GM23338 (cell line): ENCODE measurements around the gene AIP.

ENCODE experiments used
- EZH2 ChIP-seq: fragments of 200-600 bp; sonication (generic); IDR thresholded peaks from one replicate; pipeline ENCODE4 v1.8.0; 2017; ENCODE audit warnings: antibody characterized with exemption, mild to moderate bottlenecking, low read depth; ENCODE audit not compliant: unreplicated experiment
- POLR2AphosphoS5 ChIP-seq: IDR thresholded peaks from 2 replicates; pipeline ENCODE4 v1.6.1; 2016; ENCODE audit warnings: antibody characterized with exemption, low read depth
- ZNF114 ChIP-seq: fragments of 250-450 bp; sonication (Bioruptor Pico); IDR thresholded peaks from 2 replicates; pipeline ENCODE4 v1.5.0; 2020; ENCODE audit warnings: mild to moderate bottlenecking, moderate library complexity
- TF ChIP-seq, protein P1 (sequence below), 2 experiments: fragments of 200-600 bp in 1 of 2; sonication (generic) in 1 of 2; conservative IDR thresholded peaks; 2 replicates each; pipeline versions ENCODE4 v1.5.1 to v1.6.1; 2016 to 2017; ENCODE audit warnings: antibody characterized with exemption in 2 of 2, low read depth in 2 of 2, mild to moderate bottlenecking in 2 of 2, moderate library complexity in 1 of 2
- TF ChIP-seq, protein P2 (sequence below): IDR thresholded peaks from one replicate; pipeline ENCODE4 v1.6.1; 2018; ENCODE audit warnings: antibody characterized with exemption; ENCODE audit not compliant: unreplicated experiment
- TF ChIP-seq, protein P3 (sequence below): IDR thresholded peaks from 2 replicates; pipeline ENCODE4 v1.6.1; 2016; ENCODE audit warnings: antibody characterized with exemption

DNA sequence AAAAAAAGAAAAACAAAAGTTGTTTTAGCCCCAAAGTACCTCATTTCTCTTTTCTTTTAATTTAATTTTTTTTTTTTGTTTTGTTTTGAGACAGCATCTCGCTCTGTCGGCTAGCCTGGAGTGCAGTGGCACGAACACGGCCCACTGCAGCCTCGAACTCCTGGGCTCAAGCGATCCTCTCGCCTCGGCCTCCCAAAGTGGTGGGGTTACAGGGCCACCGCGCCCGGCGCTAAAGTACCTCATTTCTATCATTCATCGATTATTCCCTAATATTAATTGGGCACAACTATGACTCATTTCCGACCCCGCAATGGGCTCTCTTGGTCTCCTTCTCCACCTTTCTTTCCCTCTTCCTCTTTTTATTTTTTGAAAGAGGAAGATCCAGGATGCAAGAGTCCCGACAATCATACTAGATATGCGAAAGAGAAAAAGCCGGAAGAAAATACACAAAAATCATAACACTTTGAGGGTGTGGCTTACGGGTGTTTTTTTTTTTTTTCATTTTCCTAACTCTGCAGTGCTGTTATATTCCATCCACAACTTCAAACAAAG, 475 bp upstream of the AIP start:
- TF ChIP-seq, protein P1, sequence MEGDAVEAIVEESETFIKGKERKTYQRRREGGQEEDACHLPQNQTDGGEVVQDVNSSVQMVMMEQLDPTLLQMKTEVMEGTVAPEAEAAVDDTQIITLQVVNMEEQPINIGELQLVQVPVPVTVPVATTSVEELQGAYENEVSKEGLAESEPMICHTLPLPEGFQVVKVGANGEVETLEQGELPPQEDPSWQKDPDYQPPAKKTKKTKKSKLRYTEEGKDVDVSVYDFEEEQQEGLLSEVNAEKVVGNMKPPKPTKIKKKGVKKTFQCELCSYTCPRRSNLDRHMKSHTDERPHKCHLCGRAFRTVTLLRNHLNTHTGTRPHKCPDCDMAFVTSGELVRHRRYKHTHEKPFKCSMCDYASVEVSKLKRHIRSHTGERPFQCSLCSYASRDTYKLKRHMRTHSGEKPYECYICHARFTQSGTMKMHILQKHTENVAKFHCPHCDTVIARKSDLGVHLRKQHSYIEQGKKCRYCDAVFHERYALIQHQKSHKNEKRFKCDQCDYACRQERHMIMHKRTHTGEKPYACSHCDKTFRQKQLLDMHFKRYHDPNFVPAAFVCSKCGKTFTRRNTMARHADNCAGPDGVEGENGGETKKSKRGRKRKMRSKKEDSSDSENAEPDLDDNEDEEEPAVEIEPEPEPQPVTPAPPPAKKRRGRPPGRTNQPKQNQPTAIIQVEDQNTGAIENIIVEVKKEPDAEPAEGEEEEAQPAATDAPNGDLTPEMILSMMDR (conservative IDR thresholded peaks at IDR 0.05; ENCODE audit: low read depth in 2 of 2), result no peak
- no peak for TF ChIP-seq POLR2AphosphoS5
- no peak for TF ChIP-seq ZNF114
- TF ChIP-seq, protein P2, sequence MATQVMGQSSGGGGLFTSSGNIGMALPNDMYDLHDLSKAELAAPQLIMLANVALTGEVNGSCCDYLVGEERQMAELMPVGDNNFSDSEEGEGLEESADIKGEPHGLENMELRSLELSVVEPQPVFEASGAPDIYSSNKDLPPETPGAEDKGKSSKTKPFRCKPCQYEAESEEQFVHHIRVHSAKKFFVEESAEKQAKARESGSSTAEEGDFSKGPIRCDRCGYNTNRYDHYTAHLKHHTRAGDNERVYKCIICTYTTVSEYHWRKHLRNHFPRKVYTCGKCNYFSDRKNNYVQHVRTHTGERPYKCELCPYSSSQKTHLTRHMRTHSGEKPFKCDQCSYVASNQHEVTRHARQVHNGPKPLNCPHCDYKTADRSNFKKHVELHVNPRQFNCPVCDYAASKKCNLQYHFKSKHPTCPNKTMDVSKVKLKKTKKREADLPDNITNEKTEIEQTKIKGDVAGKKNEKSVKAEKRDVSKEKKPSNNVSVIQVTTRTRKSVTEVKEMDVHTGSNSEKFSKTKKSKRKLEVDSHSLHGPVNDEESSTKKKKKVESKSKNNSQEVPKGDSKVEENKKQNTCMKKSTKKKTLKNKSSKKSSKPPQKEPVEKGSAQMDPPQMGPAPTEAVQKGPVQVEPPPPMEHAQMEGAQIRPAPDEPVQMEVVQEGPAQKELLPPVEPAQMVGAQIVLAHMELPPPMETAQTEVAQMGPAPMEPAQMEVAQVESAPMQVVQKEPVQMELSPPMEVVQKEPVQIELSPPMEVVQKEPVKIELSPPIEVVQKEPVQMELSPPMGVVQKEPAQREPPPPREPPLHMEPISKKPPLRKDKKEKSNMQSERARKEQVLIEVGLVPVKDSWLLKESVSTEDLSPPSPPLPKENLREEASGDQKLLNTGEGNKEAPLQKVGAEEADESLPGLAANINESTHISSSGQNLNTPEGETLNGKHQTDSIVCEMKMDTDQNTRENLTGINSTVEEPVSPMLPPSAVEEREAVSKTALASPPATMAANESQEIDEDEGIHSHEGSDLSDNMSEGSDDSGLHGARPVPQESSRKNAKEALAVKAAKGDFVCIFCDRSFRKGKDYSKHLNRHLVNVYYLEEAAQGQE, result no peak
- TF ChIP-seq, protein P3, sequence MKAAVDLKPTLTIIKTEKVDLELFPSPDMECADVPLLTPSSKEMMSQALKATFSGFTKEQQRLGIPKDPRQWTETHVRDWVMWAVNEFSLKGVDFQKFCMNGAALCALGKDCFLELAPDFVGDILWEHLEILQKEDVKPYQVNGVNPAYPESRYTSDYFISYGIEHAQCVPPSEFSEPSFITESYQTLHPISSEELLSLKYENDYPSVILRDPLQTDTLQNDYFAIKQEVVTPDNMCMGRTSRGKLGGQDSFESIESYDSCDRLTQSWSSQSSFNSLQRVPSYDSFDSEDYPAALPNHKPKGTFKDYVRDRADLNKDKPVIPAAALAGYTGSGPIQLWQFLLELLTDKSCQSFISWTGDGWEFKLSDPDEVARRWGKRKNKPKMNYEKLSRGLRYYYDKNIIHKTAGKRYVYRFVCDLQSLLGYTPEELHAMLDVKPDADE, result no peak
- TF ChIP-seq EZH2, result no peak
